Neuronal stem cell (in vitro differentiated cells): Measurements from ENCODE around the gene HOMEZ.

Experiments used
- DNase-seq: peaks from one replicate; pipeline ENCODE4 v3.0.0-alpha.2; 2013; ENCODE audit warnings: low spot score
- H2AFZ ChIP-seq: one replicate; pipeline ENCODE4 v1.6.1; 2013; ENCODE audit warnings: mild to moderate bottlenecking, low read length, inconsistent platforms
- H2AK5ac ChIP-seq: 2 replicates; pipeline ENCODE4 v1.6.1; 2013; ENCODE audit warnings: low read depth, mild to moderate bottlenecking, inconsistent platforms, low read length, moderate library complexity, mixed read lengths
- H2BK120ac ChIP-seq: 2 replicates; pipeline ENCODE4 v1.6.1; 2013; ENCODE audit warnings: low read depth, mild to moderate bottlenecking, inconsistent platforms, low read length, moderate library complexity, mixed read lengths
- H2BK12ac ChIP-seq: one replicate; pipeline ENCODE4 v1.6.1; 2013; ENCODE audit warnings: low read length, inconsistent platforms
- H2BK15ac ChIP-seq: 2 replicates; pipeline ENCODE4 v1.6.1; 2013; ENCODE audit warnings: mild to moderate bottlenecking, low read length, inconsistent platforms, mixed read lengths
- H2BK5ac ChIP-seq: one replicate; pipeline ENCODE4 v1.6.1; 2013; ENCODE audit warnings: inconsistent platforms, mild to moderate bottlenecking, low read length, moderate library complexity
- H3K14ac ChIP-seq: one replicate; pipeline ENCODE4 v1.6.1; 2013; ENCODE audit warnings: low read length, inconsistent platforms
- H3K18ac ChIP-seq: 2 replicates; pipeline ENCODE4 v1.6.1; 2013; ENCODE audit warnings: low read length, inconsistent platforms
- H3K23ac ChIP-seq: 2 replicates; pipeline ENCODE4 v1.6.1; 2013; ENCODE audit warnings: low read depth, mild to moderate bottlenecking, mixed read lengths, low read length, inconsistent platforms; ENCODE audit not compliant: poor library complexity
- H3K27ac ChIP-seq: replicated peaks from 3 replicates; pipeline ENCODE4 v1.5.1; 2013; ENCODE audit warnings: low read length, inconsistent platforms
- H3K27me3 ChIP-seq, 3 experiments: 2 replicates each; pipeline ENCODE4 v1.6.1; 2013; ENCODE audit warnings: low read length in 3 of 3, mild to moderate bottlenecking in 2 of 3, inconsistent platforms in 1 of 3, low read depth in 1 of 3, mixed read lengths in 1 of 3, moderate library complexity in 1 of 3; ENCODE audit not compliant: control insufficient read depth in 3 of 3, insufficient read depth in 3 of 3
- H3K36me3 ChIP-seq, 2 donors: replicated peaks in 1 of 2; 2 replicates each; pipeline ENCODE4 v1.6.1; 2013; ENCODE audit warnings: low read length in 2 of 2; ENCODE audit not compliant: control insufficient read depth in 2 of 2, insufficient read depth in 2 of 2
- H3K4ac ChIP-seq: 2 replicates; pipeline ENCODE4 v1.6.1; 2013; ENCODE audit warnings: inconsistent platforms, mild to moderate bottlenecking, low read length, moderate library complexity
- H3K4me1 ChIP-seq, 2 donors: 1 replicate in 1 of 2; 2 replicates in 1 of 2; pipeline ENCODE4 v1.6.1; 2013; ENCODE audit warnings: low read length in 2 of 2, low read depth in 1 of 2; ENCODE audit not compliant: control insufficient read depth in 2 of 2, insufficient read depth in 1 of 2
- H3K4me2 ChIP-seq: one replicate; pipeline ENCODE4 v1.6.1; 2013; ENCODE audit warnings: mild to moderate bottlenecking, low read length, inconsistent platforms; ENCODE audit not compliant: insufficient read depth, poor library complexity, severe bottlenecking
- H3K4me3 ChIP-seq, 2 donors: 2 replicates each; pipeline ENCODE4 v1.5.1; 2013; ENCODE audit warnings: low read length in 2 of 2, mild to moderate bottlenecking in 2 of 2, inconsistent platforms in 1 of 2, moderate library complexity in 1 of 2
- H3K79me1 ChIP-seq: one replicate; pipeline ENCODE4 v1.6.1; 2013; ENCODE audit warnings: low read depth, mild to moderate bottlenecking, inconsistent platforms, low read length, moderate library complexity
- H3K9ac ChIP-seq: one replicate; pipeline ENCODE4 v1.6.1; 2013; ENCODE audit warnings: mild to moderate bottlenecking, low read depth, low read length, inconsistent platforms; ENCODE audit not compliant: poor library complexity
- H3K9me3 ChIP-seq, 2 donors: replicated peaks in 1 of 2; 2 replicates each; pipeline versions ENCODE3 to v1.6.1; 2013; ENCODE audit warnings: low read length in 2 of 2, mild to moderate bottlenecking in 2 of 2, inconsistent platforms in 1 of 2, low read depth in 1 of 2, mixed read lengths in 1 of 2, moderate library complexity in 1 of 2; ENCODE audit not compliant: control insufficient read depth in 2 of 2, insufficient read depth in 1 of 2
- H4K8ac ChIP-seq: one replicate; pipeline ENCODE4 v1.6.1; 2013; ENCODE audit warnings: low read depth, mild to moderate bottlenecking, inconsistent platforms, low read length, moderate library complexity
- H4K91ac ChIP-seq: one replicate; pipeline ENCODE4 v1.6.1; 2013; ENCODE audit warnings: low read length, low read depth, mild to moderate bottlenecking, inconsistent platforms; ENCODE audit not compliant: poor library complexity
- WGBS, 2 donors: extraction: QIAGEN DNeasy Blood & Tissue Kit; methylation state at CpG; one replicate each; pipeline ENCODE4 v1.1.7; 2013; ENCODE audit warnings: missing lambda C conversion rate in 2 of 2, mixed read lengths in 1 of 2; ENCODE audit not compliant: insufficient read length in 2 of 2, insufficient replicate concordance in 1 of 2; ENCODE audit errors: extremely low coverage in 2 of 2; 5-methylcytosine and 5-hydroxymethylcytosine counted together

Gene HOMEZ

GRCh38 chr14:23301288-23301968 lies 15.5 kb upstream of the HOMEZ start:
- peak overlapping the region; percentile 61 to 89 for H3K4me3 ChIP-seq
- H3K79me1 ChIP-seq = no peaks in the 10 kb centered on the region
- DNase-seq = peak; percentile 98
- H2BK120ac ChIP-seq = no peak overlapping the region
- H2AK5ac ChIP-seq = no peak overlapping the region
- no CpG with 5 or more reads among the region's 87 CpGs for WGBS, 2 donors
- no peak overlapping the region for H4K91ac ChIP-seq
- peak overlapping the region; percentile 89 for H3K18ac ChIP-seq
- H2AFZ ChIP-seq = peak overlapping the region; percentile 97
- H3K4me2 ChIP-seq = peak overlapping the region; percentile 91
- no peaks in the 10 kb centered on the region for H3K27me3 ChIP-seq
- peaks cover 3 to 8% of the 10 kb centered on the region in 2 donors for H3K4me1 ChIP-seq
- no peak overlapping the region for H4K8ac ChIP-seq
- H3K14ac ChIP-seq = no peak overlapping the region
- peaks cover 3 to 29% of the 10 kb centered on the region in 2 donors for H3K36me3 ChIP-seq
- peak overlapping the region; percentile 69 for H3K23ac ChIP-seq
- H3K4ac ChIP-seq = no peak overlapping the region
- peak overlapping the region; percentile 49 for H2BK5ac ChIP-seq
- no peak overlapping the region for H2BK12ac ChIP-seq
- no peak overlapping the region for H2BK15ac ChIP-seq
- no peaks in the 10 kb centered on the region for H3K9me3 ChIP-seq
- peak overlapping the region; percentile 73 for H3K9ac ChIP-seq
- H3K27ac ChIP-seq = peak overlapping the region; percentile 95

GRCh38 chr14:23300687-23301223 lies 14.8 kb upstream of the HOMEZ start:
- H4K91ac ChIP-seq = no peak overlapping the region
- no peak overlapping the region for H3K4ac ChIP-seq
- H2AFZ ChIP-seq = peak overlapping the region; percentile 54
- no CpG with 5 or more reads among the region's 13 CpGs for WGBS, 2 donors
- H3K79me1 ChIP-seq = no peaks in the 10 kb centered on the region
- H3K27ac ChIP-seq = peak overlapping the region; percentile 95
- no peak overlapping the region for H2BK12ac ChIP-seq
- H2AK5ac ChIP-seq = no peak overlapping the region
- H2BK5ac ChIP-seq = no peak overlapping the region
- H3K14ac ChIP-seq = no peak overlapping the region
- peak overlapping the region; percentile 61 to 82 for H3K4me3 ChIP-seq
- peaks cover 3 to 29% of the 10 kb centered on the region in 2 donors for H3K36me3 ChIP-seq
- H3K9ac ChIP-seq = peak overlapping the region; percentile 10
- H3K18ac ChIP-seq = no peak overlapping the region
- no peak overlapping the region for H4K8ac ChIP-seq
- H3K27me3 ChIP-seq = no peaks in the 10 kb centered on the region
- no peak for DNase-seq
- H3K4me2 ChIP-seq = peak overlapping the region; percentile 52
- no peak overlapping the region for H3K23ac ChIP-seq
- peaks cover 1 to 15% of the 10 kb centered on the region in 2 donors for H3K4me1 ChIP-seq
- H2BK15ac ChIP-seq = no peak overlapping the region
- H2BK120ac ChIP-seq = no peak overlapping the region
- no peaks in the 10 kb centered on the region for H3K9me3 ChIP-seq

- no peak overlapping the region for H3K14ac ChIP-seq
- H4K8ac ChIP-seq = no peak overlapping the region
- no peak for DNase-seq
- no peak overlapping the region for H2BK120ac ChIP-seq
- H2AK5ac ChIP-seq = no peak overlapping the region
- no peak overlapping the region for H3K9ac ChIP-seq
- no peaks in the 10 kb centered on the region for H3K27me3 ChIP-seq
- H2BK12ac ChIP-seq = no peak overlapping the region
- H3K4me1 ChIP-seq = peaks cover 1 to 20% of the 10 kb centered on the region in 2 donors
- no peak overlapping the region for H3K23ac ChIP-seq
- no peak overlapping the region for H2AFZ ChIP-seq
- no peak overlapping the region for H2BK5ac ChIP-seq
- no peak overlapping the region for H3K18ac ChIP-seq
- H3K9me3 ChIP-seq = no peaks in the 10 kb centered on the region
- H3K36me3 ChIP-seq = peaks cover 3 to 29% of the 10 kb centered on the region in 2 donors
- H2BK15ac ChIP-seq = no peak overlapping the region
- peak overlapping the region; percentile 52 for H3K4me2 ChIP-seq
- WGBS, 2 donors = no CpG with 5 or more reads among the region's 10 CpGs
- H4K91ac ChIP-seq = no peak overlapping the region
- H3K79me1 ChIP-seq = no peaks in the 10 kb centered on the region
- H3K4ac ChIP-seq = no peak overlapping the region
- H3K27ac ChIP-seq = peak overlapping the region; percentile 95
- H3K4me3 ChIP-seq = peak overlapping the region; percentile 61 to 82
Measured at GRCh38 chr14:23299986-23300686, 14.2 kb upstream of the HOMEZ start.
